ENCODE results near the gene ATP5PO. TPM values are rescaled to one million over a fixed set of nuclear protein-coding genes. Genes with fewer than 3 reads are reported as not detected.

Gene ATP5PO
- total RNA-seq, 1 donor from 2014 or later = 150 TPM

DNA sequence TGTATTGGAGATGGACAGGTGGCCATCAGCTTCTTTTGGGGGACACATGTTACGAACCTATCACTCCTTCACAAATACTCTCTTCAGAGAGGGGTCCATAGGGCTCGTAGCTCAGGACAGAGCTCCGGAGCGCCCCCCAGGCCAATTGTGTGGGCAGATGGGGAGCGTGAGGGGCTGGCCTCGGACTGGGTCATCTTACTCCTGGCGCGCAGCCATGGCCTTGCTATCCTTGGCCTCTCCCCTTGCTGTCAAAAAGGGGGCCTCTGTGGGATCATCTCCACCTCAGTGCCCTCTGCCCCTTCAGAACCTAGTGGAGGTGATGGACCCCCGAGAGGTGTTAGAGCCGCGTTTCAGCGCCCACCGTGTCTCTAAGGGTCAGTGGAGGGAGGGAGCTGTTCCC, 35.0 kb downstream of the ATP5PO start:
- Mint-ChIP-seq H3K4me1 (ENCODE audit: unreplicated experiment) (peaks cover 51% of the 10 kb centered on the region), H3K27me3 (ENCODE audit: unreplicated experiment) (peaks cover 4% of the 10 kb centered on the region), H3K9me3 (ENCODE audit: unreplicated experiment) (no peaks in the 10 kb centered on the region), H3K36me3 (ENCODE audit: unreplicated experiment) (no peaks in the 10 kb centered on the region), H3K27ac (ENCODE audit: unreplicated experiment) (no peak overlapping the region), H3K4me3 (ENCODE audit: unreplicated experiment) (no peak overlapping the region)
- no peak for DNase-seq (ENCODE audit: extremely low spot score, unreplicated experiment)
- TF ChIP-seq, protein P1, sequence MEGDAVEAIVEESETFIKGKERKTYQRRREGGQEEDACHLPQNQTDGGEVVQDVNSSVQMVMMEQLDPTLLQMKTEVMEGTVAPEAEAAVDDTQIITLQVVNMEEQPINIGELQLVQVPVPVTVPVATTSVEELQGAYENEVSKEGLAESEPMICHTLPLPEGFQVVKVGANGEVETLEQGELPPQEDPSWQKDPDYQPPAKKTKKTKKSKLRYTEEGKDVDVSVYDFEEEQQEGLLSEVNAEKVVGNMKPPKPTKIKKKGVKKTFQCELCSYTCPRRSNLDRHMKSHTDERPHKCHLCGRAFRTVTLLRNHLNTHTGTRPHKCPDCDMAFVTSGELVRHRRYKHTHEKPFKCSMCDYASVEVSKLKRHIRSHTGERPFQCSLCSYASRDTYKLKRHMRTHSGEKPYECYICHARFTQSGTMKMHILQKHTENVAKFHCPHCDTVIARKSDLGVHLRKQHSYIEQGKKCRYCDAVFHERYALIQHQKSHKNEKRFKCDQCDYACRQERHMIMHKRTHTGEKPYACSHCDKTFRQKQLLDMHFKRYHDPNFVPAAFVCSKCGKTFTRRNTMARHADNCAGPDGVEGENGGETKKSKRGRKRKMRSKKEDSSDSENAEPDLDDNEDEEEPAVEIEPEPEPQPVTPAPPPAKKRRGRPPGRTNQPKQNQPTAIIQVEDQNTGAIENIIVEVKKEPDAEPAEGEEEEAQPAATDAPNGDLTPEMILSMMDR (IDR thresholded peaks at IDR 0.05) = no peak

DNA sequence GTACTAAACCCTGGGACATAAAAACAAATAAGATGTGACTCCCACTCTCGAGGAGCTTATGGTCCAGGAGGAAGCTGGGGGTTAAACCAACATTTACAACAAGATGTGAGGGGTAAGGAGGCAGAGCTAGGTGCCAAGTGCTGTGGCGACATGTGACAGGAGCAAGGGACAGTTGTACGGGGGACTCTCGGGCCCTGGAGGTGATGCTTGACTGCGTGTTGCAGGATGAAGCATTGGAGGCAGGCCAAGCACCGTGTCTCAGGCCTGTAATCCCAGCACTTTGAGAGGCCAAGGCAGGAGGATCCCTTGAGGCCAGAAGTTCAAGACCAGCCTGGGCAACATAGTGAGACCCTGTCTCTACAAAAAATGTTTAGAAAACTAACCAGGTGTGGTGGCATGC, 36.8 kb downstream of the ATP5PO start:
- TF ChIP-seq, protein P1 (IDR thresholded peaks at IDR 0.05) = no peak
- Mint-ChIP-seq H3K9me3 (ENCODE audit: unreplicated experiment) (no peaks in the 10 kb centered on the region), H3K27me3 (ENCODE audit: unreplicated experiment) (peaks cover 4% of the 10 kb centered on the region), H3K36me3 (ENCODE audit: unreplicated experiment) (no peaks in the 10 kb centered on the region), H3K4me3 (ENCODE audit: unreplicated experiment) (no peak overlapping the region), H3K27ac (ENCODE audit: unreplicated experiment) (no peak overlapping the region), H3K4me1 (ENCODE audit: unreplicated experiment) (peaks cover 35% of the 10 kb centered on the region)
- DNase-seq (ENCODE audit: extremely low spot score, unreplicated experiment) = no peak

DNA sequence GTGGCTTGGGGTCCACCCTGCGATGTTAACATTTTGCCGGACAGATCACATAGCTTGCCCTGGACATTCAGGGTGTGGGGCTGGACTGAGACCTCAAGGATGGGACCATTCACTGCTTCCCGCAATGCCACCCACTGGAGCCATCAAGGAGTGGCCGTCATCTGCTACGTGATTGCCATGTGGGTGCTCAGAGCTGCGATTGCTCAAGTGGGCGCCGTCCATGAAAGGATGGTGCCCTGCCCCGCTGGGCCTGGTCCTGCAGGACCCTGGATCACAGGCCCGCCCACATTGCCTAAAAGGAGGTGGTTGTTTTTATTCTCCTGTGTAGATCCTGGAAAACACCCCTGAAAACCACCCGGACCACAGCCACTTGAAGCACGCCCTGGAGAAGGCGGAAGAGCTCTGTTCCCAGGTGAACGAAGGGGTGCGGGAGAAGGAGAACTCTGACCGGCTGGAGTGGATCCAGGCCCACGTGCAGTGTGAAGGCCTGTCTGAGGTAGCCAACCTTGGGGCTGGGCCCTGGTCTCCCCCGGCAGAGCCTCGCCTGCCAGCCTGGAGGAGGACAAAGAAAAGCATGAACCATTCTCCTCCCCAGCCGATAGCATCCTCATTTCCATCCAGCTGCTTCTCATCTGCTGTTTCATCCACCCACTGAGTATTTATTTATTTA, 40.4 kb downstream of the ATP5PO start:
- peaks cover 10% of the 10 kb centered on the region for H3K4me1 Mint-ChIP-seq (ENCODE audit: unreplicated experiment)
- peaks cover 4% of the 10 kb centered on the region for H3K27me3 Mint-ChIP-seq (ENCODE audit: unreplicated experiment)
- no peak overlapping the region for H3K27ac Mint-ChIP-seq (ENCODE audit: unreplicated experiment)
- H3K4me3 Mint-ChIP-seq (ENCODE audit: unreplicated experiment) = no peak overlapping the region
- TF ChIP-seq, protein P1 (IDR thresholded peaks at IDR 0.05) = no peak
- no peaks in the 10 kb centered on the region for H3K9me3 Mint-ChIP-seq (ENCODE audit: unreplicated experiment)
- DNase-seq (ENCODE audit: extremely low spot score, unreplicated experiment) = no peak
- no peaks in the 10 kb centered on the region for H3K36me3 Mint-ChIP-seq (ENCODE audit: unreplicated experiment)

DNA sequence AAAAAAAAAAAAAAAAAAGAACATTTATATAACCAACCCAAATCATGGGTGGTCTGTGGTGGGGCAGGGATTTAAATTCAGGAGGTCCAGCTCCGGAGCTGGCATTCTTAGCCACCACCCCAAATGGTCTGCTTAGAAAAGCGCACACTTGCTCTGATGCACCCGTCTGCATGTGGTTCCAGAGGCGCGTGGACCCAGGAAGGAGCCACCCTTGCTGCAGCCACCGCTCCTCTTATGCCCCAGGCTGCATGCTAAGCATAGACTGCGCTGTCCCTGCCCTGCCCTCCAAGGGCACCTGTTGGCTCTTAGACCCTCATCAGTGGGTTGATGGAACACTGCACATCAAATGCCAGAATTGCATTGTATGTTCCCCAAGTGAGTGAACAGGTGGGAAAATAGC, 41.4 kb downstream of the ATP5PO start:
- DNase-seq (ENCODE audit: extremely low spot score, unreplicated experiment) = no peak
- no peak overlapping the region for H3K4me3 Mint-ChIP-seq (ENCODE audit: unreplicated experiment)
- H3K9me3 Mint-ChIP-seq (ENCODE audit: unreplicated experiment) = no peaks in the 10 kb centered on the region
- no peaks in the 10 kb centered on the region for H3K36me3 Mint-ChIP-seq (ENCODE audit: unreplicated experiment)
- TF ChIP-seq, protein P1 (IDR thresholded peaks at IDR 0.05) = no peak
- peaks cover 4% of the 10 kb centered on the region for H3K27me3 Mint-ChIP-seq (ENCODE audit: unreplicated experiment)
- H3K4me1 Mint-ChIP-seq (ENCODE audit: unreplicated experiment) = peaks cover 10% of the 10 kb centered on the region
- no peak overlapping the region for H3K27ac Mint-ChIP-seq (ENCODE audit: unreplicated experiment)

DNA sequence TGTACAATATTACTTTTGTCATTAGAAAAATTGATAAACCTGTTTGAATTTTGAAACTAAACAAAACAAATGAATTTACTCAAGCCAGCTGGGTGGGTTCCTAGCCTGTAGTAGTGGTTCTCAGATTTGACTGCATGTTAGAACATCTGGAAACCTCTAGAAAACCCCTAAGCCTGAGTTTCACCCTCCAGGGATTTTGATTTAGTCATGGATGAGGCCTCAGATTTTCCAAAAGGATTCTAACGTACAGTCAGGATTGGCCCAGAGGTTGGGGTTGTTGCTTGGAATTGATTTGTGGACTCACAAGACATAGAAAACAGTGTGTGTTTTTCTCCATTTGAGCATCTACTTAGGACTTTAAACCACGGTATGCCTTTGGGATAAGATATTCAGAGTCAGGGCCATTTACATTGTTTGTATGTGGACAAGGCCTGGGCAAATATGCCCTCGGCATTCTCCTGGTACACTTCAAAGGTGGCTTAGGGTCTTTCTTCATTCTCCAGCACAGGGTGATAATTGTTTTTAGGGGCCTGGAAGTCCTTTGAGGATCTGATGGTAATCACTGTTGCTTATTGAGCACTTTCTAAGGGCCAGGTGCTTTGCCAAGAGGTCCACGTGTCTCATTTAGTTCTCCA, 42.6 kb downstream of the ATP5PO start:
- no peak overlapping the region for H3K4me3 Mint-ChIP-seq (ENCODE audit: unreplicated experiment)
- peaks cover 4% of the 10 kb centered on the region for H3K27me3 Mint-ChIP-seq (ENCODE audit: unreplicated experiment)
- no peak for DNase-seq (ENCODE audit: extremely low spot score, unreplicated experiment)
- H3K27ac Mint-ChIP-seq (ENCODE audit: unreplicated experiment) = no peak overlapping the region
- peaks cover 6% of the 10 kb centered on the region for H3K4me1 Mint-ChIP-seq (ENCODE audit: unreplicated experiment)
- H3K36me3 Mint-ChIP-seq (ENCODE audit: unreplicated experiment) = no peaks in the 10 kb centered on the region
- TF ChIP-seq, protein P1 (IDR thresholded peaks at IDR 0.05) = no peak
- no peaks in the 10 kb centered on the region for H3K9me3 Mint-ChIP-seq (ENCODE audit: unreplicated experiment)

Measured in osteocyte (in vitro differentiated cells).